Activated CD4-positive, alpha-beta T cell treated with anti-CD3 and anti-CD28 coated beads for 24 hours (primary cell): ENCODE measurements around the gene PROX1.
A peak's percentile ranks its signal among the peaks of the same experiment; 100 is the strongest.

Experiments
- DNase-seq, 2 donors: peaks; one replicate each; pipeline ENCODE4 v3.0.0-alpha.2; 2020; ENCODE audit warnings: low read depth in 2 of 2

The PROX1 gene

DNA sequence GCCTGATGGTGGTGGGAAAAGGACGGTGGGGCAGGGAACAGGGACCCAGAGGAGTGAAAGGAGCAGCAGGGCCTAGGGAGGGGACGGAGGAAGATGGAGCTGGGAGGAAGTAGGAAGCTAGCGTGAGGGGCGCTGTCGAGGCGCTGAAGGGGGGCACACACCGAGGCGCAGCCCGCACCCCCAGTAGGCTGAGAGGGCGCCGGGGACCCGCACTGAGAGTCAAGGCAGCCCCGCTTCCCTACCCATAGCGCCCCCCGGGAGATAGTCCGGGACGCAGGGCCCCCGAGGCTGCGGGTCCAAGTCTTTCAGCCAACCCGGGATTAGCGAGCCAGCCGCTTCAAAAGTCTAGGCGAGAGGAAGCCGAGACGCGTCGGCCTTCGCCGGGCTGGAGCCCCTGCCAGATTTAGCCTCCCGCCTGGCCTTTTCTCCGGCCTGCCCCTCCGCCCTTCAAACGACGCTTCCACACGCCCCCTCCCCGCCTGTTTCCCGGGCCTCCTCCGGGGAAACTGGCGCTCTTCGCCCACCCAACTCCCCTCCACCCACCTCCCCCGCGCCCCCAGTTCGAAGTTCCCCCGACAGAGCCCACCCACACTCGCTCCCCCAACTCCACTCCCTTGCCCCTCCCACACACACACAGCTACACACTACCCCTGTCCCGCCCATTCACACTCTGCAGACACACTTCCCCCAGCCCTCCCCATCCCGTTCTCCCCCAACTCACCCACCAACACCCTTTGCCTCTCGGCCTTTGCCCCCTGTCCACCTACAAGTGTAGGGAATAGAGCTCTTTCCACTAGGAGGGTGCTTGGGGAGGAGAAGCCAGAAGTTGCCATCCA, 7.8 kb upstream of the PROX1 start:
- no peak for DNase-seq

DNA sequence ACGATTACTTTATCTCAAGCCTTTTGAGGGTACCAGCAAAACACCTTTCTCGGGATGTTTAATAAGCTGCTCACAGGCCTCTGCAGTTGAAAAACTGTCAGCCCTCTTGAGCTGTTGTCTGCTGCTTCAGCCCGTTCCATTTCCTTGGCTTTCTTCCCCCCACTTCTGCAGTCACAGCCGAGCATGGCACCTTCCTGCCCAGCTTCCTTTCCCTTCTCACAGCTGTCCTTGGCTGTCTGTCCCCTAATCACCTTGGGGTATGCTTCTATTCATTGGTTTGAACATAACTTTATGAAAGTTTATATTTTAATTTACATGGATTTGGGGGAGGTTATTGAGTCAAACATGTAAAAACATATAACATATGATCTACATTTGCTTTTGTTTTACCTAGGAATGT, 6.9 kb upstream of the PROX1 start:
- no peak for DNase-seq

DNA sequence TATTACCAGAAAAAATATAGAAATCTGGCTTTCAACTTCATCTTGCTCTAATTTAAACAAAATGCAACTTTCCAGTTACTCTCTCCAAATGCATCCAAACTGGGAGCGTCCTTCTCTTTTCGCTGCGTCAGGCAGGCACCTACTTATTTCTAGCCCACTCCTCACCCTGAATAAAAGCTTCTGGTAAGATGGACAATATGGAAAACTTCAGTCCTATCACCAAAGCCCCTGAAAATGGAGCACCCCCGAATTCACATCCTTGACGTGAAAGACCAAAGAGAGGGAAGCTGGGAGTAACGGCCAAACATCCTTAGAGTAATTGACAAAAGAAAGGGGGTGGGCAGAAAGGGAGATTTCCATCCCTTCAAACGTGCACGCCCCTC, 5.5 kb upstream of the PROX1 start:
- no peak for DNase-seq

DNA sequence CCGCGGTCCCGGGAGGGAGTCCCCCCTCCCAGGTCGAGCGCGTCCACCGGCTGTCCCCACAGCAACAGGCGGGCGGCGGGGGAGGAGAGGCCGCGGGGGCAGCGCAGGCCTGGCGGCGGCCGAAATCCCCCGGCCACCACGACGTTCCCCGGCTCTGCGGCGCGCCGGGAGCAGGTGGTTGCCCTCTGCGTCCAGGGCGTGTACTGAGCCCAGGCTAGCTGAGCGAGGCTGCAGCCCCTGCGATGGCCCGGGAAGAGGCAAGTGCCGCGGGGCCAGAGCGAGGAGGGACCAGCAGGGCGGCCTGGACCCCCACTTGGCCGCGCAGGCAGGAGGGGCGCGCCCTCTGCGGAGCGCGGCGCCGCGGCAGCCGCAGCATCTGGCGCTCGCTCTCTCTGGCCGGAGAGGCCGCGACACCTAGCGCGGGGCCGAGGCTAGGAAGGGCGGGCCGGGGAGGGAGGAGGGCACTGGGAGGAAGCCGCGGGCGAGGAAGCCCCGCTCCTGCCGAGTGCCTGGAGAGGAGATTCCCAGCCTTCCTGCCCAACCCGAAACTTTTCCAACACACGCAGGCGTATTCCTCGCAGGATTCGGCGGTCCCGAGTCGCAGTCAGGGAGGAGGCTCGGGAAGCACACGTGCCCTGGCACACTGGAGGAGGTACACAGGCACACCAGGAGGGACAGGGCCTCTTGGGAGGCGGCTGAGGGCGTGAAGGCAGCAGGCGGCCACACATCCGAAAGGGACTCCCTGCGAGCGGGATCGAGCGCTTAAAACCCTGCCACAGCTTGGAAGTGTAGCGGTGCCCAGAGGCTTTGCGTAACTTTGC, 4.9 kb upstream of the PROX1 start:
- no peak for DNase-seq

DNA sequence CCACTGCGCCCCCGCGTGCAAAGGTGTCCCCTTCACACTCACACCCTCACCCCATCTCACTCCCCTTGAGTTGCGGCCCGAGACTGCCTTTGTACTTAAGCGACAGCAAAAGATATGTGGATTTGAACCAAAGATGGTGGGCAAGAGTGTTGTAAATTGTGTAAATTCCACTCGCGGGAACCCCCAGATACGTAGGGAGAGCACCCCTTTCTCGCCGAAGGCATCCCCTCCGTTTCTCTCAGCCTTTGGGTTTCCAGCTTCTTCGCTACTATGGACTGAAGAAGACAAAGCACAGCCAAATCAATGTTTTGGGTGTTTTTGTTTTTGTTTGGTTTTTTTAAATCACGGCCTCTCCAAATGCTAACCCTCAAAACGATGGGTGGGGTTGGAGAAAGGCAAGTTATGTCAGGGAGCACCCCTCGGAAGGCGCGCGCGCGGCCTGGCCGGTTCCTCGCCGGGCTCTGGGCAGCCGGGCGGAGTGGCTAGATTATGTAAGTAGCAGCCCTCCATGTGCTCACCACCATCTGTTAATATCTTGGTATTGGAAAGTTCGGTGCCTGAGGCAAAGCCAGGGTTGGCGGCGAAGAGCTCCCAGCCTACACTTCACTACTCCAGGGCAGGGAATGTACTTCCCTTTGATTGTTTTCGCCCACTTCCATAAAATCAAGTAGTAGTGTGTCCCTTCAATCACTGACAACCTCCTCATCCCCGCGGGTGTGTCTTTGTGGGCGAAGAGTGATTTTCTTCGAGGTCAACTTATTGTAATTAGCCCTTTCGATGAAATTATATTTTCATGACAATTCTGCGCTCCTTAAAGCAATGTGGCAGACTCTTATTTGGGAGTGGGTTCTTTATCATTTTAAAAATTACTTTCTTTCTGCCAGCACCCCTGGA, 4.0 kb upstream of the PROX1 start:
- no peak for DNase-seq

DNA sequence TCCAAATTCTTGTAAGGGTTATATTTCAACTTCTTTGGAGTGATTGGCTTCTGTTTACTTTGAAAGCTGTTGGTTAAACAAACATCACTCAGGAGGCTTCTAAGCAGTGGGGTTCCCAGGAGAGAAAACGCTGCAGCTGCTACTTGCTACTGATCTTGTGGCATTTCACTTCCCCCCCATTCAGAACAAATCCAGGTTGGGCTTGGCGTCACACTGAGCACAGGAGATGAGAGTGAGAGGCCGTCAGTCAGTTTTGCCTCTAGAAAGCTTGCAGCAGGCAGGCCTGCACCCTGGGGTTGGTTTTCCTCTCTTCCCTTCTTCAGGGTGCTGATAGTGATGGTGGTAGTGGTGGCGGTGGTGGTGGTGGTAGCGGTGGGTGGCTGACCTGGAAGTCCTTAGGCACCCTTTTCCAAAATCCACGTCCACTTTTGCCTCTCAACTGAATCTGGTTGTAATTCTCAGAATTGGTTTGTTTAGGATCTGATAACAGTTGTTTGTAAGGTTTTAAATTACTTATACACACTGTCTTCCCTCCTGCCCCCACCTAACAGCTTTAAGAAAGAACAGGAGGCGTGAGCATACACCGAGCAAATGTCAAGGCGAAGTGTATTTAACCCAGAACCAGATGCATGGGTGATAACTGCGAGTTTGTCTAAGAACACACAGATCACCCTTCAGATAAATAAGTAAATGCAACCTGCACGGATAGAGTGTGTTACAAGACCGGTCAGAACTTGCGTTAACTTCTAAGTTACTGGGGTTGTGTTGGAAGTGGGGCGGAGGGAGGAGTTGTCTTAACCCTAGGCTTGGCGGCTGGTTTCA, 3.2 kb upstream of the PROX1 start:
- no peak for DNase-seq

DNA sequence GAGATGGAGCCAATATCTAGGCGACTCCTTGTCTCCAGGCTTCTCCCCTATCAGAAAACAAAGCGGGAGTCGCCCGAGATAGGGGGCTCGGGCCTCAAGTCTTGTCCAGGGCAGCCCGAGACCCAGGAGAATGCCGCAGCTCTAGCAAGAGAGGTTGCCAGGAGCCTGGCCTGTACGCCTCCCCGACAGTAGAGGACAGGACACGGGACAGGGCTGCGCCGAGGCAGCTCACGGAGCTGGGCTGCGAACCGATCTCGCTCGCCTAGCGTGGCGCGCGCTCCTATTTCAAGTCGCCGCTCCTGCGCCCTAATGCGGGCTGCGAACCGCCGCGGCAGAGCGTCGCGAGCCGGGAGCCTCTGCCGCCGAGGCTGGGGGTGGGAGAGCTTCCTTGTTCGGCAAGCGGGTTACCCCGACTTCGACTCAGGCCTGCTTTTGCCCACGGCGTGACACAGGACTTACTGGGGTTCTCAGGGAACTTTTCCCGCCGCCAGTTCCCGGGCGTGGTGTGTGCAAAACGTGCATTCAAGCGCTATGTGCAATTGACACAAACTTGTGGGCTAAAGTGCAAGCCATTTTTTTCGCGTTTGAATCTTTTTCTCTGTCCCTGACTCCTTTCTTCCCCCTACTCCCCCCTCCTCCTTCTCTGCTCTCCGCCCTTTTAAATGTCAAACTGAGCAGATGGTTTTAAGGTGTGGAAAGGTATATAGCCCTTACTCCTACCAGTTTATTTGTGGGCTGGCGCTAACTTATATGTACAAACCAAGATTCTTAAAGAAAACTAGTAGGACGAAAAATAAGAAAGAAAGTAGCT, 2.4 kb upstream of the PROX1 start:
- no peak for DNase-seq

DNA sequence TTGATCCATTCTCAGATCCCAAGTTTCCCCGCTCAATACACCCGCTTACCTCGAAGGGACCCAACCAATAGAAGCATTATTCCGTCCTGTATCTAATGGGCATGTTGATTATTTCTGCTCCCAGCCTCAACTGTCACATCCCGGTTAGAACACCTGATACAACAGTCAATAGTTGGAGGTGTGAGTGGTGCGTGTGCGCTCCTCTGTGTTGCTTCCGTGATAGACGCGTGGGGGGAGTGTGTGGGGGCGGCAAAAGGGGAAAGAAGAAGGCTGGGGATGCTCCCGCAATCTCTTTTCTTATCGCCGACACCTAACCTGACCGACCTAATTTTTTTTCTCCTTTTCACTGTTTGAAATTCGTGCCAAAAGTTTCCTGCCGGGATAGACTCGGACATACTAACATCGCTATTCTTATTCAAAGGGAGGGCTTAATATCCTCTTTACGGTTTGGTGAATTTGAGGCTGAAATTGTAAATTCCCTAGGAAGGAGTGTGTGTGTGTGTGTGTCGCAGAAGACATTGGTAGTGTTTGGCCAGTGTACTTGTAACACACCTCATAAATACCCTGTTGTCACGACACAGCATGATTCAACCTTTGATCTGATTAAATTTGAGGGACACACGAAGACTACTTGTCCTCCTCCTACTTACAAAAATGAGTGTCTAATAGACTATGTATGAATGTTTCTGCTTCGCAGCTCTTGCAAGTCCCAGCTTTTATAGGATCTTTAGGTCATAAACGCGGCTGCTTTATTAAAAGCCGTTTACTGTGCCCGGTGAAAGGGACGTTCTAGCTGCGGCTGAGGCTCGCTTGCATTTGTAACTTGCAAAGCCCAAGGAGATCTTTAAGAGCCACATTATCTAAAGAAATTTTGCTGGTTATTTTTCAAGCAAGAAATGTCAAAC, 1.5 kb upstream of the PROX1 start:
- DNase-seq, result no peak

DNA sequence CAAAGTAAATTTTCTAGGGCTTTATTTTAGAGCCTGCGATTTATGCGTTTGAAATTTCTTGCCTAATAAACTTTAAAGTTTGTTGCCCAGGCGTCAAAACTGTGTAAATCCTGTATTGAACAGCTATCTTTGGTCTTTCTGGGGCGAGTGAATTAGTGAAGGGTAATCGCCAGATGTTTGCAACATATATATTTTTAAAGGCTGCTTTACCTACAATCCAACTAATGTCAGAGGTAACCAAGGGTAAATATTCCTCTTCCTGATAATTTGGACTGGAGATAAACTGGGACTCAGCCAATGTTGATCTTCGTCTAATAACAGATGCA, 885 bp upstream of the PROX1 start:
- no peak for DNase-seq

DNA sequence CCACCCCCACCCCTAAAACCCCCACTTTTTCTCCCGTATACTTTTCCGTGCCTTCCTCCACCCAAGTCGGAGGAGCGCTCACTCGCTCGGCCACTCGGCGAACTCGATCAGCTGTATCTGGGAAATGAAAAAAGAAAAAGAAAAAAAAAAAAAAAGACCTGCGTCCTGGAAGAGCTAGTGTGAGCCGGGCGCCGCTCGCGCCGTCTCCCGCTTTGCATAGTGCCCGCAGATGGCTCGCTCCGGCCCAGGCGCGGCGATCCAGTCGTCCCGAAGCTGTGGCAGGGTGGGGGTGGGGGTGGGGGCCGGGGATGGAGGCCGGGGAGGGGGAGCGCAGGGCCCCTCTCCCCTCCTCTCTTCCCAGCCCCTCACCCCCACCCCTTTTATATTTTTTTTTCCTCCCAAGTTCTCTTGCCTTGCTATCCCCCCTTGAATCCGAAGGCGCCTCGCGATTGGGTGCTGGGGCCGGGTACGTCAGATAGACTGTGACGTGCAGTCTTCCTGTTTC, 299 bp upstream of the PROX1 start:
- DNase-seq, result peak in 1 of 2 donors; percentile 26

DNA sequence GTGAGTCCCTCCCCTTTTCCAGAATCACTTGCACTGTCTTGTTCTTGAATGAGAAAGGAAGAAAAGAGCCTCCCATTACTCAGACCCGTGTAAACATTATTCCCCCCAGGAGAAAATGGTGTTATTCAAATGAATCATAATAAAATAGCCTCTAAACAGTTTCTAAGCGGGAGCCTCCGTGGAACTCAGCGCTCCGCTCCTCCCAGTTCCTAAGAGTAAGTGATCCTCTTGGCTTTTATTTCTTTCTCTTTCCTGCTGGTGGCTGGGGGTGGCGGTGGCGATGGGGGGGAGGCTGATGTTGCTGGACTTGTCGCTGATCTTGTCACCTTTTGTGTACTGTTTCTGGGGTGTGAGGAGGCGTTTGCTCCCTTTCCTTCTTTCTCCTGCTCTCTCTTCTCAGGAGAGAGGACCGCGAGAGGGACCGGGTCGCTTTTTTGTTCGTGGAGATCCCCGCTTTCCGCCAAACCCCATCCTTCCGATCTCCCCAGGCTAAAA, 781 bp downstream of the PROX1 start:
- no peak for DNase-seq

DNA sequence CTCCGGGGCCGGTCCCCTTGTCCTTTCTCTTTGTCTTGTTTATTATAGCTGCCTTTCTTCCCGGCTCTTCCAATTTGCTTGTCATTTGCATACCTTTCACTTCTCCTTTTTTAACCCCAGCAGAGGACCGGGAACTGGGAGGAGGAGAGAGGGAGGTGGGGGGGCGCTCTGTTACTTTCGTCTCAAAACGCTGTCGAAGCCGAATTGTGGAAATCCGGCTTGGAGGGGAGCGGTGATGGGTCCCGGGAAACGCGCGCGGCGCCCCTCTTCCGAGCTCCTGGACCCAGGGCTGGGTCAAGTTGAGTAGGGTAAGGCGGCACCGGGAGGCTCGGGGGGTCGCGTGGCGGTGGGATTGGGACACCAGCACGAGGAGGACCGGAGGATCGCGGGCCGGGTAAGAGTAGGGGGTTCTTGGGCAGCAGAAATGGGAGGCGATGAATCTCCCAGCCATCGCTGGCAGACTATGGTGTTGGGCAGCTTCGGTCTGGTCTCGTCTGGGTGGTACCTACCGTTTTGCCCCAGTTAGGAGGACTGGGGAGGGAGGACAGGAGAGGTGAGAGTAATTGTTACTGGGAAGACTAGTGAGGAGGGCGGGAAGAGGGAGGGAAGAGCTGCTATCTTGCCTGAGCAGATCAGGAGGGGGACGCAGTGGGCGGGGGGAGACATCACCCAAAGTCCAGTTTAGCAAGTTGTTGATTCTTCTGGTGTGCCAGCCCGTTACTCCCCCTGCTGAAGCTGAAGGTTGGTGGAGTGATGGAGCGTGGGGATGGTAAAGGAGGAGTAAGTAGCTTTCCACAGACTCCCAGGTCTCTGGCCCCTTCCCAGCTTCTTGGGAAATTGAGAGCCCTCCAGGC, 1.5 kb downstream of the PROX1 start:
- no peak for DNase-seq

DNA sequence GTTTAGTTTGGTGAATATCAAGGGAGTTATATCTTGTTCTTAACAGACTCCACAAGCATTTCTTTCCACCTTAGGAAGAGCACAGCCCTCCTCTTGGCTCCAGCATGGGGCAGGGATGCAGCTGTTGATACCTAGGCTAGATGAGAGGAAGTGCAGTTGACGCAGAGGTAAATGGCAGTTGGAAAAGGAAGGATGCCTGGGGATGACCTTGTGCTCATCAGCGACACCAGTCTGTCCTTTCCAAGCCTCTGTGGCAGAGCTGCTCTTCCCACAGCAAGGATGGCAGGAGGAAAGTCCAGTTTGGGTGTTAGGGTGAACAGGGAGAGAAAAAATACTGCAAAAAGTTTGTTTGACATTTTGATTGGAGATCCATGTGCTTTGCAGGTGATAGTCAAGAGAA, 6.2 kb downstream of the PROX1 start:
- DNase-seq, result no peak

DNA sequence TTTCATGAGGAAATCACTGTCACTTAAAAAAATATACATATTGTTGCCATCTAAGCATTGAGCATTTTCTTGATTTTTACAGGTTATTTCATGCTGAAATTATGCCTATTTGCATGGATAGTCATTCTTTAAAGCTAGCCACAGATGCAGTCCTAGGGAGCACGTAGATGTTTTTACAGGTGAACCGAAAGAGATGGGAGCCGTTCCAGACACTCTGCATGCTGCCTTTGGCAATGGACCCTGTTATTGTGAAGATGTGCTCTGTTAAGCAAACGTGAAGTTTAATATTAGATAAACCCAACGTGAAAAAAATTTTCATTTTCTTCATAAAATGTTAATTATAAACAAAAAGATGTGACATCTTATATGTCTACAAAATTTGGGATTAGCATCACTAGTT, 7.1 kb downstream of the PROX1 start:
- no peak for DNase-seq

DNA sequence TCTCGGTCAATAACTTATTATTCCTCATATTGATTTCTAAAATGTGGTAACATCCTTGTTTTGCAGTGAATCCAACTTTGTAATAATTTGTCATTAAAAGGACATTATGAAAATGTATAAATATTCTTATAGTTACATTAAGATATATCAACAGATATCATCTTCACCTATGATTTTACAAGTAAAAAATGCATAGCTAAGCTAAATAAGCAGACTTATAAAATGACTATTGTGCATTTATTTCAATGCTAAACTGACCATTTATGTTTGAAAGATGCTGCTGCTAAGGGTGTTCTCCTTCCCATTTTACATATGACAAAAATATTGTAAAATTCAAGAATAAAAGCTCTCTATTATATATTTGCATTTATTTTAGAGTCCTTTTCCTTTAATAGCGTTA, 7.8 kb downstream of the PROX1 start:
- DNase-seq, result no peak

DNA sequence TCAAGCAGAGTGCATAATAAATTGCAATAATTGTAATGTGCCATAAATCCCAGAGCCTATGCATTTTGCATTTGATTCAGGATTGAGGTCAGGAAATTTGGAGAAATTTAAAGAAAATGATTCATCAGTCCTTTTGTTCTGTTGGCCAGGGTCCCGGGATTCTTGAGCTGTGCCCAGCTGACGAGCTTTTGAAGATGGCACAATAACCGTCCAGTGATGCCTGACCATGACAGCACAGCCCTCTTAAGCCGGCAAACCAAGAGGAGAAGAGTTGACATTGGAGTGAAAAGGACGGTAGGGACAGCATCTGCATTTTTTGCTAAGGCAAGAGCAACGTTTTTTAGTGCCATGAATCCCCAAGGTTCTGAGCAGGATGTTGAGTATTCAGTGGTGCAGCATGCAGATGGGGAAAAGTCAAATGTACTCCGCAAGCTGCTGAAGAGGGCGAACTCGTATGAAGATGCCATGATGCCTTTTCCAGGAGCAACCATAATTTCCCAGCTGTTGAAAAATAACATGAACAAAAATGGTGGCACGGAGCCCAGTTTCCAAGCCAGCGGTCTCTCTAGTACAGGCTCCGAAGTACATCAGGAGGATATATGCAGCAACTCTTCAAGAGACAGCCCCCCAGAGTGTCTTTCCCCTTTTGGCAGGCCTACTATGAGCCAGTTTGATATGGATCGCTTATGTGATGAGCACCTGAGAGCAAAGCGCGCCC, 8.7 kb downstream of the PROX1 start:
- DNase-seq, result no peak

DNA sequence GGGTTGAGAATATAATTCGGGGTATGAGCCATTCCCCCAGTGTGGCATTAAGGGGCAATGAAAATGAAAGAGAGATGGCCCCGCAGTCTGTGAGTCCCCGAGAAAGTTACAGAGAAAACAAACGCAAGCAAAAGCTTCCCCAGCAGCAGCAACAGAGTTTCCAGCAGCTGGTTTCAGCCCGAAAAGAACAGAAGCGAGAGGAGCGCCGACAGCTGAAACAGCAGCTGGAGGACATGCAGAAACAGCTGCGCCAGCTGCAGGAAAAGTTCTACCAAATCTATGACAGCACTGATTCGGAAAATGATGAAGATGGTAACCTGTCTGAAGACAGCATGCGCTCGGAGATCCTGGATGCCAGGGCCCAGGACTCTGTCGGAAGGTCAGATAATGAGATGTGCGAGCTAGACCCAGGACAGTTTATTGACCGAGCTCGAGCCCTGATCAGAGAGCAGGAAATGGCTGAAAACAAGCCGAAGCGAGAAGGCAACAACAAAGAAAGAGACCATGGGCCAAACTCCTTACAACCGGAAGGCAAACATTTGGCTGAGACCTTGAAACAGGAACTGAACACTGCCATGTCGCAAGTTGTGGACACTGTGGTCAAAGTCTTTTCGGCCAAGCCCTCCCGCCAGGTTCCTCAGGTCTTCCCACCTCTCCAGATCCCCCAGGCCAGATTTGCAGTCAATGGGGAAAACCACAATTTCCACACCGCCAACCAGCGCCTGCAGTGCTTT, 9.4 kb downstream of the PROX1 start:
- no peak for DNase-seq
